ENCODE results near the gene CFAP58. TPM values are rescaled to one million over a fixed set of nuclear protein-coding genes. Genes with fewer than 3 reads are reported as not detected.

The CFAP58 gene
- polyA plus RNA-seq, 3 donors: 0.16 TPM; not detected in 2

DNA sequence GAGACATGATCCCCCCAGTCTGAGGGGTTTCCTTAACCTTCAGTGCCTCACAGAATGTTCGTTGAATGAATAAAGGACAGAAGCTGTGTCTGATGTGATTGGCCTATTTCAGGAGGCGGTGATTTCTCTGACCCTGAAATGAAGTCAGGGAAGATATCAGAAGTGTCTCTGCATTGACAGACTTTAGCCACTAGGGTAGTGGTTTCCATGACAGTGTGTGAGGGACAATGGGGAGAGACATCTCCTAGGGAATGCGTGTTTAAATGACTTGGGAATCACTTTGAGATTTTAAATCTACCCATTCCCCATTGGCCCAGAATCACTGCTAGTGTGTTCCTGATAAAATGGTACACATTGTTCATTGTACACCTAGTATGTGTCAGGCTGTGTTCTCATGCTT, 132.0 kb downstream of the CFAP58 start:
- H2AFZ ChIP-seq (ENCODE audit: insufficient read depth, low read depth, low read length, poor library complexity, severe bottlenecking): no peak overlapping the region
- no peak overlapping the region for H3K27ac Mint-ChIP-seq
- peaks cover 0 to 2% of the 10 kb centered on the region in 2 donors for H3K27me3 ChIP-seq (ENCODE audit: control insufficient read depth in 2 of 2, insufficient read depth in 2 of 2, low read length in 2 of 2)
- no peak overlapping the region for H3K4me2 ChIP-seq (replicated peaks; ENCODE audit: extremely low read depth, low read length, poor library complexity, severe bottlenecking)
- no peaks in the 10 kb centered on the region for H3K36me3 Mint-ChIP-seq
- no peak overlapping the region for H3K4me3 Mint-ChIP-seq
- H3K4me1 ChIP-seq (ENCODE audit: control insufficient read depth in 1 of 2, insufficient read depth in 2 of 2, low read length in 2 of 2): no peaks in the 10 kb centered on the region
- H3K36me3 ChIP-seq (replicated peaks in 1 of 2; ENCODE audit: control insufficient read depth in 1 of 2, insufficient read depth in 2 of 2, low read length in 2 of 2): no peaks in the 10 kb centered on the region
- no peaks in the 10 kb centered on the region for H3K79me2 ChIP-seq (ENCODE audit: insufficient read depth, low read length)
- peaks cover 7% of the 10 kb centered on the region for H3K4me1 Mint-ChIP-seq
- H3K27ac ChIP-seq (ENCODE audit: low read depth in 1 of 2, low read length in 2 of 2): no peak overlapping the region
- intact Hi-C loops (cut with micrococcal nuclease): no loop called here
- no peaks in the 10 kb centered on the region for H3K9me3 ChIP-seq (replicated peaks in 1 of 2; ENCODE audit: control insufficient read depth in 1 of 2, insufficient read depth in 1 of 2, low read length in 2 of 2)
- 100% methylated on average over 1 of the region's 3 CpGs for WGBS (ENCODE audit: insufficient coverage)
- no peak overlapping the region for H3K4me3 ChIP-seq (replicated peaks in 1 of 3; ENCODE audit: low read depth in 2 of 3, low read length in 3 of 3)
- peaks cover 3 to 11% (median 4%) of the 10 kb centered on the region in 3 donors for H3K27me3 Mint-ChIP-seq (ENCODE audit: low read depth in 3 of 3)
- no peak overlapping the region for H3K9ac ChIP-seq (ENCODE audit: insufficient read depth, low read length, poor library complexity, severe bottlenecking)
- no peak for DNase-seq
- H3K9me3 Mint-ChIP-seq: peaks cover 0 to 5% (median 0%) of the 10 kb centered on the region in 7 donors
- peak; percentile 21 for TF ChIP-seq CTCF (IDR thresholded peaks at IDR 0.05)
- H4K20me1 ChIP-seq (ENCODE audit: insufficient read depth, low read length): no peaks in the 10 kb centered on the region

- peaks cover 1 to 9% (median 4%) of the 10 kb centered on the region in 3 donors for H3K27me3 Mint-ChIP-seq (ENCODE audit: low read depth in 3 of 3)
- H4K20me1 ChIP-seq (ENCODE audit: insufficient read depth, low read length): no peaks in the 10 kb centered on the region
- H3K9me3 ChIP-seq (replicated peaks in 1 of 2; ENCODE audit: control insufficient read depth in 1 of 2, insufficient read depth in 1 of 2, low read length in 2 of 2): no peaks in the 10 kb centered on the region
- H3K79me2 ChIP-seq (ENCODE audit: insufficient read depth, low read length): no peaks in the 10 kb centered on the region
- H3K9me3 Mint-ChIP-seq: no peaks in the 10 kb centered on the region
- no peak overlapping the region for H3K4me3 Mint-ChIP-seq
- peaks cover 7% of the 10 kb centered on the region for H3K4me1 Mint-ChIP-seq
- H3K4me2 ChIP-seq (replicated peaks; ENCODE audit: extremely low read depth, low read length, poor library complexity, severe bottlenecking): no peak overlapping the region
- no peak for TF ChIP-seq CTCF (IDR thresholded peaks at IDR 0.05)
- H3K4me3 ChIP-seq (replicated peaks in 1 of 3; ENCODE audit: low read depth in 2 of 3, low read length in 3 of 3): no peak overlapping the region
- H3K27ac ChIP-seq (ENCODE audit: low read depth in 1 of 2, low read length in 2 of 2): no peak overlapping the region
- 100% methylated on average over 1 of the region's 1 CpG for WGBS (ENCODE audit: insufficient coverage)
- H3K36me3 Mint-ChIP-seq: no peaks in the 10 kb centered on the region
- intact Hi-C loops (cut with micrococcal nuclease): no loop called here
- H3K27ac Mint-ChIP-seq: no peak overlapping the region
- no peaks in the 10 kb centered on the region for H3K4me1 ChIP-seq (ENCODE audit: control insufficient read depth in 1 of 2, insufficient read depth in 2 of 2, low read length in 2 of 2)
- H3K36me3 ChIP-seq (replicated peaks in 1 of 2; ENCODE audit: control insufficient read depth in 1 of 2, insufficient read depth in 2 of 2, low read length in 2 of 2): no peaks in the 10 kb centered on the region
- no peak overlapping the region for H3K9ac ChIP-seq (ENCODE audit: insufficient read depth, low read length, poor library complexity, severe bottlenecking)
- no peak overlapping the region for H2AFZ ChIP-seq (ENCODE audit: insufficient read depth, low read depth, low read length, poor library complexity, severe bottlenecking)
- peaks cover 0 to 2% of the 10 kb centered on the region in 2 donors for H3K27me3 ChIP-seq (ENCODE audit: control insufficient read depth in 2 of 2, insufficient read depth in 2 of 2, low read length in 2 of 2)
- DNase-seq: no peak
Observed at GRCh38 chr10:104486803-104487202, 133.2 kb downstream of the CFAP58 start.
